Duodenal mucosa (tissue), 2 donors: ENCODE data around the gene RBM12.

Experiments used
- H3K27ac ChIP-seq: one replicate; pipeline ENCODE4 v1.7.0; 2013; ENCODE audit warnings: low read depth, low read length
- H3K27me3 ChIP-seq, 2 donors: one replicate each; pipeline ENCODE4 v1.7.0; 2013; ENCODE audit warnings: low read length in 2 of 2, control low read depth in 1 of 2; ENCODE audit not compliant: insufficient read depth in 2 of 2, control insufficient read depth in 1 of 2
- H3K36me3 ChIP-seq, 2 donors: one replicate each; pipeline ENCODE4 v1.7.0; 2013; ENCODE audit warnings: low read length in 2 of 2, control low read depth in 1 of 2; ENCODE audit not compliant: insufficient read depth in 2 of 2, control insufficient read depth in 1 of 2
- H3K4me1 ChIP-seq, 2 donors: one replicate each; pipeline ENCODE4 v1.7.0; 2013; ENCODE audit warnings: low read length in 2 of 2, control low read depth in 1 of 2; ENCODE audit not compliant: insufficient read depth in 2 of 2, control insufficient read depth in 1 of 2
- H3K4me3 ChIP-seq, 2 donors: one replicate each; pipeline ENCODE4 v1.7.0; 2013; ENCODE audit warnings: low read length in 2 of 2, low read depth in 1 of 2
- H3K9ac ChIP-seq, 2 donors: one replicate each; pipeline ENCODE4 v1.7.0; 2013; ENCODE audit warnings: low read length in 2 of 2, low read depth in 1 of 2
- H3K9me3 ChIP-seq, 2 donors: one replicate each; pipeline ENCODE4 v1.7.0; 2013; ENCODE audit warnings: low read length in 2 of 2, control low read depth in 1 of 2; ENCODE audit not compliant: control insufficient read depth in 1 of 2

Gene RBM12

GRCh38 chr20:35638751-35639150, 25.9 kb downstream of the RBM12 start:
- no peak overlapping the region for H3K4me3 ChIP-seq

GRCh38 chr20:35637276-35637675, 27.4 kb downstream of the RBM12 start:
- Histone ChIP-seq H3K36me3 (peaks cover 0 to 5% of the 10 kb centered on the region in 2 donors), H3K9me3 (no peaks in the 10 kb centered on the region)

More at GRCh38 chr20:35638751-35639150, 25.9 kb downstream of the RBM12 start:
- H3K9ac ChIP-seq: no peak overlapping the region
- H3K4me1 ChIP-seq: no peaks in the 10 kb centered on the region
- no peaks in the 10 kb centered on the region for H3K27me3 ChIP-seq
- no peaks in the 10 kb centered on the region for H3K36me3 ChIP-seq
- no peak overlapping the region for H3K27ac ChIP-seq
- H3K9me3 ChIP-seq: no peaks in the 10 kb centered on the region

GRCh38 chr20:35636095-35636494, 28.6 kb downstream of the RBM12 start:
- H3K27ac ChIP-seq: no peak overlapping the region

More at GRCh38 chr20:35637276-35637675, 27.4 kb downstream of the RBM12 start:
- H3K27ac ChIP-seq: no peak overlapping the region
- H3K9ac ChIP-seq: no peak overlapping the region
- H3K4me1 ChIP-seq: no peaks in the 10 kb centered on the region
- H3K27me3 ChIP-seq: no peaks in the 10 kb centered on the region
- no peak overlapping the region for H3K4me3 ChIP-seq

GRCh38 chr20:35635652-35636051, 29.0 kb downstream of the RBM12 start:
- Histone ChIP-seq H3K4me1 (no peaks in the 10 kb centered on the region), H3K9ac (no peak overlapping the region), H3K27me3 (no peaks in the 10 kb centered on the region), H3K36me3 (peaks cover 10 to 21% of the 10 kb centered on the region in 2 donors), H3K27ac (no peak overlapping the region), H3K9me3 (no peaks in the 10 kb centered on the region), H3K4me3 (no peak overlapping the region)

More at GRCh38 chr20:35636095-35636494, 28.6 kb downstream of the RBM12 start:
- peaks cover 5 to 17% of the 10 kb centered on the region in 2 donors for H3K36me3 ChIP-seq
- H3K9me3 ChIP-seq: no peaks in the 10 kb centered on the region
- H3K4me1 ChIP-seq: no peaks in the 10 kb centered on the region
- H3K27me3 ChIP-seq: no peaks in the 10 kb centered on the region
- no peak overlapping the region for H3K9ac ChIP-seq
- no peak overlapping the region for H3K4me3 ChIP-seq

- Histone ChIP-seq H3K9me3 (no peaks in the 10 kb centered on the region), H3K36me3 (peaks cover 22 to 40% of the 10 kb centered on the region in 2 donors), H3K4me1 (no peaks in the 10 kb centered on the region), H3K9ac (no peak overlapping the region), H3K27ac (no peak overlapping the region), H3K27me3 (no peaks in the 10 kb centered on the region), H3K4me3 (no peak overlapping the region)
These were observed 32.1 kb downstream of the RBM12 start for GRCh38 chr20:35632539-35633115.

GRCh38 chr20:35630636-35631035, 34.1 kb downstream of the RBM12 start:
- H3K36me3 ChIP-seq: peaks cover 33 to 57% of the 10 kb centered on the region in 2 donors
- no peak overlapping the region for H3K4me3 ChIP-seq

GRCh38 chr20:35629427-35630145, 35.1 kb downstream of the RBM12 start:
- H3K9me3 ChIP-seq: no peaks in the 10 kb centered on the region
- H3K4me3 ChIP-seq: no peak overlapping the region
- H3K9ac ChIP-seq: no peak overlapping the region
- H3K36me3 ChIP-seq: peaks cover 35 to 60% of the 10 kb centered on the region in 2 donors
- no peaks in the 10 kb centered on the region for H3K4me1 ChIP-seq
- no peaks in the 10 kb centered on the region for H3K27me3 ChIP-seq
- H3K27ac ChIP-seq: no peak overlapping the region

More at GRCh38 chr20:35630636-35631035, 34.1 kb downstream of the RBM12 start:
- Histone ChIP-seq H3K9me3 (no peaks in the 10 kb centered on the region), H3K27ac (no peak overlapping the region), H3K4me1 (no peaks in the 10 kb centered on the region), H3K27me3 (no peaks in the 10 kb centered on the region), H3K9ac (no peak overlapping the region)

- Histone ChIP-seq H3K9me3 (no peaks in the 10 kb centered on the region), H3K4me3 (no peak overlapping the region), H3K36me3 (peaks cover 35 to 53% of the 10 kb centered on the region in 2 donors), H3K27me3 (no peaks in the 10 kb centered on the region), H3K27ac (no peak overlapping the region), H3K9ac (no peak overlapping the region), H3K4me1 (no peaks in the 10 kb centered on the region)
These were observed 37.6 kb downstream of the RBM12 start for GRCh38 chr20:35627121-35627520.

GRCh38 chr20:35626386-35627001, 38.2 kb downstream of the RBM12 start:
- no peak overlapping the region for H3K27ac ChIP-seq
- H3K9me3 ChIP-seq: no peaks in the 10 kb centered on the region
- H3K4me3 ChIP-seq: no peak overlapping the region
- H3K4me1 ChIP-seq: no peaks in the 10 kb centered on the region
- H3K9ac ChIP-seq: no peak overlapping the region
- peaks cover 33 to 47% of the 10 kb centered on the region in 2 donors for H3K36me3 ChIP-seq
- no peaks in the 10 kb centered on the region for H3K27me3 ChIP-seq
